Activated T-helper 2 cell treated with anti-CD3 and anti-CD28 coated beads, Interferon-gamma antibody, Interleukin-2, Interleukin-4, amounts not matched to agents 10 μg/mL and 5 μg/mL and 100 μg/mL, durations not matched to agents 14 hours and 24 hours and 36 hours (primary cell): Measurements from ENCODE around the gene TRIM26. TPM values are rescaled to one million over a fixed set of nuclear protein-coding genes. Genes with fewer than 3 reads are reported as not detected.
A peak's percentile ranks its signal among the peaks of the same experiment; 100 is the strongest.

Experiments used
- DNase-seq: peaks from one replicate; pipeline ENCODE4 v3.0.0; 2021; ENCODE audit warnings: low spot score
- H3K27ac Mint-ChIP-seq: one replicate; pipeline ENCODE4 v1.8.0; 2021; ENCODE audit warnings: mixed read lengths
- H3K27me3 Mint-ChIP-seq: one replicate; pipeline ENCODE4 v1.8.0; 2021; ENCODE audit warnings: low read depth, mixed read lengths
- H3K36me3 Mint-ChIP-seq: one replicate; pipeline ENCODE4 v1.8.0; 2021; ENCODE audit warnings: low read depth, mixed read lengths
- H3K4me1 Mint-ChIP-seq: one replicate; pipeline ENCODE4 v1.8.0; 2021; ENCODE audit warnings: low read depth, mixed read lengths
- H3K4me3 Mint-ChIP-seq: one replicate; pipeline ENCODE4 v1.8.0; 2021; ENCODE audit warnings: low read depth, mild to moderate bottlenecking, moderate library complexity, mixed read lengths
- H3K9me3 Mint-ChIP-seq: one replicate; pipeline ENCODE4 v1.8.0; 2021; ENCODE audit warnings: mixed read lengths
- intact Hi-C: fragments of 100-400 bp; cut with micrococcal nuclease; formaldehyde crosslinking; loops from one replicate; pipeline ENCODE4 v1.15.1; 2023
- total RNA-seq: library from RNA; stranded (reverse); gene quantifications from 2 replicates; pipeline ENCODE4 v1.2.3, GENCODE V29; 2022

Gene TRIM26
- total RNA-seq, 1 donor from 2014 or later, result 51.5 TPM

DNA sequence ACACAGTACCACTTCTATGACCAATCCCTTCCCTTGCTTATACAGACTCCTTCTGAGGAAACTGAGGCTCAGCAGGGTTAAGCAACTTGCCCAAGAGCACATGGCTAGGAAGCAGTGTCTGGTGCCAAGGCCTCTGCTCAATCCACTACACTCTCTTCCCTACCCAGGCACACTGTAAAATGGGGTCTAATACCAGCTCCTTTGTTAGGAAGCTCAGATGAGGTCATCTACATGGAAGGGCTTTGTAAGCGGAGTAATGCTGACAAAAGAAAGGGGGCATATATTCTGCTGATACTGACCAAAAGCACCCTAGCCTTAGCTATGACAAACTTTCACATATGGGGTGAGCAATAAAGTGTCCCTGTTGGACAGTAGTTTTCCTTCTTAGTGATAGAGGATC is 9.1 kb downstream of the TRIM26 start:
- intact Hi-C loops, result no loop called here
- no peaks in the 10 kb centered on the region for H3K27me3 Mint-ChIP-seq
- H3K27ac Mint-ChIP-seq, result no peak overlapping the region
- H3K4me3 Mint-ChIP-seq, result no peak overlapping the region
- H3K36me3 Mint-ChIP-seq, result peaks cover 54% of the 10 kb centered on the region
- H3K4me1 Mint-ChIP-seq, result peaks cover 35% of the 10 kb centered on the region
- DNase-seq, result no peak
- H3K9me3 Mint-ChIP-seq, result no peaks in the 10 kb centered on the region

DNA sequence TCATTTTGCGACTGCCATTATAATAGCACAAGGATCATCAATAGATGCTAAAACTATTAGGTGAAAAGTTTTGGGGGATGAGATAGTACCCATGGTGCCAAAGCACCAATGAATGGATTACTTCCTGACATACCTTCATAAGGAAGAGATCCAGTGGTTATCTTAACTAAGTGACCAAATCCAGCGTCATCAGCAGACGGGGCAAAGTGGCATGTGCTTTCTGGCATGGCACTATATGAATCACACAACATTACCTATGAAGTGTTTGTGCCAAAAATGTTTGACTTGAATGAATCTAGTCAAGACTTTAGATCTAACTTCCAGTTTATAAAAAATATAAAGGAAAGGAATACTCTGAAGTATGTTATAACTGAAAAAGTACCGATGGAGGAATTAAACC is 10.8 kb downstream of the TRIM26 start:
- no peak for DNase-seq
- peaks cover 20% of the 10 kb centered on the region for H3K4me1 Mint-ChIP-seq
- no peak overlapping the region for H3K4me3 Mint-ChIP-seq
- peaks cover 54% of the 10 kb centered on the region for H3K36me3 Mint-ChIP-seq
- H3K9me3 Mint-ChIP-seq, result no peaks in the 10 kb centered on the region
- intact Hi-C loops, result no loop called here
- H3K27me3 Mint-ChIP-seq, result no peaks in the 10 kb centered on the region
- H3K27ac Mint-ChIP-seq, result no peak overlapping the region

DNA sequence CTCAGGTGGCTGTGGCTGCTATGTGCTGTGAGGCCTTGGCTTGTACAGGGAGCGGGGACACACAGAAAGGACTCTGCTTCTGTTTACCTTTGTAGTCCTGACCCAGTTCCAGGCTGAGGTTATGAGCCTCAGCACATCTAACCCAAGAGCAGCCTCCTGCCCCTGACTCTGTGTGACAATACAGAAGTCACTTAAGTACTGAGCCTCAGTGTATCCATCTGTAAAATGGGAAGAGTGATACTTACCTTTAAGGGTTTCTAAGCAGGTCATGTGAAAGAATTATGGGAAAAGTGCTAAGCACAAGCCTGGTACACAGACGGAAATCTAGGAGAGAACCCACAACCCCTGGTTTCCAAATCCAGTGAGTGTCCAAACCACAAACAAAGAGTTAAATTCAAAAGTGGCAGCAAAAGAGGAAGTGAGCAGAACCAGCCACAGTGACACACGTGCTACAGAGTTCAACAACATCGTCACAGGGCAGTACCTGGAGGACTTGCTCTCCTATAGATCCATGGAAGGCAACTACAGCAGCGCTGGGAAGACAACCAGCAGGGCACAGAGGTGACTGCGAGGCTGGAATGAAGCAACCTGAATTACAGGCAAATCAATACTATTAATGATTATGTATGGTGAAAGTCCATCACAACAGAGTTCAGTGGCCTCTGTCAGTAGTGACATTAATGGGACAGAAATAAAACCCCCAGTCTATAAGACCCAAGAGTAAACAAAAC is 12.5 kb downstream of the TRIM26 start:
- no peak for DNase-seq
- Mint-ChIP-seq H3K4me1 (peaks cover 17% of the 10 kb centered on the region), H3K27me3 (no peaks in the 10 kb centered on the region), H3K36me3 (peaks cover 61% of the 10 kb centered on the region), H3K9me3 (no peaks in the 10 kb centered on the region), H3K4me3 (no peak overlapping the region), H3K27ac (peak overlapping the region; percentile 46)
- intact Hi-C loops, result no loop called here

DNA sequence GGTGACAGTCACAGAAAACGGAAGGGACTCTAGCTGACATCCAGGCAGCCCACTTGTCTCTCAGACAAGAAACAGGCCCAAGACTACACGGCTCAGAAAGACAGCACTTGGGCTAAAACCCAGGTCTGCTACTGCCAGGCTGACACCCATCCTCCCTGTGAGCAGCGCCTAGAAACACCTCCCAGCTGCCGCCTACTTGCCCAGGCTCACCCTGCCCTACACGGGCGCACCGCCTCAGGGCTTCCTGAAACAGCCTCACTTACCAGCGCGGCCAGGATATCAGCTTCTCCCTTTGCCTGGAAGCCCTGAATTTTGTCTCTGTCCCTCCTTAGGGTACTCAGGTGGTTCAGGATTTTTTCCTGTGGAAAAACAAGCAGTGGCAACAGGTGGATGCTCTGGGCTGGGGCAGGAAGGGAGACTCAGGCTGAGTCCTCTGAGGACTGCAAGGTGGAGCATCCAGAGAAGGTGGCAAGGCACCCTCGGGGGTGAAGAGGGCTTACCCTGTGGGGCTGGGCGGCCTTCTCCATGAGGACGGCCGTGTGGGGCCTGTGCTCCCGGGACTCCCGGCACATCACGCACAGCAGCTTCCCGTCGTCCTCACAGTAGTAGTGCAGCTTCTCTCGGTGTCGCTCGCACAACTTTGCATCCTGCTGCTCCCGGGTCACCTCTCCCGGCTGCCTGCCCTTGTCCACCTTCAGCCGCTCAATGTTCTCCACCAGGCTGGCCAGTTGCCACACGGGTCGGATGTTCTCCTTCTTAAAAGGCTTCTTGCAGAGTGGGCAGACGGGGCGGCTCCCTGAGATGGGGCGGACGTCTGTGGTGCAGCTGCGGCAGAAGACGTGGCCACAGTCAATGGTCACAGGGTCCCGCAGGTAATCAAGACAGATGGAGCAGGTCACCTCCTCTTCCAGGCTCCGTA is 14.8 kb downstream of the TRIM26 start:
- intact Hi-C loops, result no loop called here
- Mint-ChIP-seq H3K4me1 (peaks cover 12% of the 10 kb centered on the region), H3K9me3 (no peaks in the 10 kb centered on the region), H3K4me3 (no peak overlapping the region), H3K36me3 (peaks cover 72% of the 10 kb centered on the region), H3K27me3 (no peaks in the 10 kb centered on the region), H3K27ac (no peak overlapping the region)
- DNase-seq, result no peak

DNA sequence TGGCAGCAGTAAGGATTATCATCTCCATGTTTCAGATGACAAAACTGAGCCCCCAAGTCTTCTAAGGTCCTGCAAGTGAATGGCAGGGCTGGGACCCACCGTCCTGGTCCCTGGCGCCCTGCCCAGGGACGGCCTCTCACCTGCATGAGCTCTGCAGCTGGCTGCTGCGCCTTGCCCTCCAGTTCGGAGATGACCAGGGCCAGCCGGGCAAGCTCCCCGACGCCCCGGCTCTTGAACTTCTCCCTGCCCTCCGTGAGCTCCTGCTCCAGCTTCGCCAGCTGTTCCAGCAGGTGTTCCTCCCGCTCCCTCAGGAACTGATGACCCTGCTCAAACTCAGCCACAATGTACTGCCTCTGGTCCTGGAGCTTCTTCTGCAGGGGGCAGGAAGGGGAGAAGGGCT is 16.8 kb downstream of the TRIM26 start:
- no peaks in the 10 kb centered on the region for H3K9me3 Mint-ChIP-seq
- H3K4me1 Mint-ChIP-seq, result peaks cover 4% of the 10 kb centered on the region
- DNase-seq, result no peak
- peaks cover 76% of the 10 kb centered on the region for H3K36me3 Mint-ChIP-seq
- H3K4me3 Mint-ChIP-seq, result no peak overlapping the region
- no peak overlapping the region for H3K27ac Mint-ChIP-seq
- intact Hi-C loops, result no loop called here
- no peaks in the 10 kb centered on the region for H3K27me3 Mint-ChIP-seq

DNA sequence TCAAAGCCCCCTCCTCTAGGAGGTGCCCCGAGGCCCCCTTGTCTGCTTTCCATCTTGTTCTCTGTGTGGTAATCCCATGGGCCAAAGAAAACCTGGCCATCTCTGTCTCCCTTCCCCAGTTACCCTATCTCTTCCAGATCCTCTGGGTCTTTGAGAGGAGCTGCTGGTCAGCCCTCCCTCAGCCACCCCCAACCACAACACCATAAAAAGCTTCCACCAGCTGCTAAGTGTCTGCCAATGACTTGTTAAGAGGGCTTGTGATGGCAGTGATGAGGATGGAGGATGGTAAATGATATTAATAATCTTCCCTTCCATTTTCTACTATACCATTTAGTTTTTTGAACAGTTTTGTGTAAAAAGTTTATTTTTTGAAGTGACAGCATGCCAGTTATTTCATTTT is 17.3 kb downstream of the TRIM26 start:
- no peak overlapping the region for H3K4me3 Mint-ChIP-seq
- H3K36me3 Mint-ChIP-seq, result peaks cover 77% of the 10 kb centered on the region

DNA sequence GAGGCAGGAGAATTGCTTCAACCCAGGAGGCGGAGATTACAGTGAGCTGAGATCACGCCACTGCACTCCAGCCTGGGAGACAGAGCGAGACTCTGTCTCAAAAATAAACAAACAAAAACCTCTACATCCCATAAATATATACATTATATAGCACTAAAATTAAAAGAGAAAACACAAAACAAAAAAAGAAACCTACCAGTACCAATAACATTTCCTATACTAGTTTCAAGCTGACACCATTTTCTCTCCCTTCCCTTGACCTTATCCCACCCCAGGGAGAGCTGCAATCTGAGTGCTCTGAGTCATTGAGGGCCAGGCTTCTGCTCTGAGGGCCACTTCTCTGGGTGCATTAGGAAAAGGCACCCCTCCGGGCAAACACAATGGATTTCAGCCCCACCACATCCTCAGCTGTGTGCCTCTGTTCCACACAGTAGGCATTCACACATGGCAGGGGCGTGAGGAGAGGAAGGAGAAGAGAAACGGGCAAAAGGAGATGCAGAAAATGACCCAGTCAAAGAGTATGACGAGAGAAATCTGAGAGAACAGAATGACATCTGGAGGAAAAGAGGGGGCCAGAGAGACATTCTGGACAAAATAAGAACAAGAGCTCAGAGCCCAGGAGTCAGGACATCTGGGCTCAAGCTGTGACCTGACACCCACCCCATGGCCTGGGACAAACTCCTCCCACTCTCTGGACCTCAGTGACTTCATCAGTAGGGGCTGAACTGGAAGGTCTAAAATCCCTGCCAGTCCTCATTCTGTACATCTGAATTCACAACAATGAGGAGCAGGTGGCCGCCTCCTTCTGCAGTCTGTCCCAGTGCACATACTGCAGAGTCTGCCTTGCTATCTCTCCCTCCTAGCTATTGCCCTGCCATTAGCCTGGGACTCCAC is 18.2 kb downstream of the TRIM26 start:
- Mint-ChIP-seq H3K4me1 (no peaks in the 10 kb centered on the region), H3K27ac (no peak overlapping the region), H3K9me3 (no peaks in the 10 kb centered on the region), H3K27me3 (no peaks in the 10 kb centered on the region), H3K4me3 (no peak overlapping the region), H3K36me3 (peaks cover 79% of the 10 kb centered on the region)
- DNase-seq, result no peak
- intact Hi-C loops, result no loop called here

More for the DNA sequence above, 17.3 kb downstream of the TRIM26 start:
- no peak overlapping the region for H3K27ac Mint-ChIP-seq
- no peaks in the 10 kb centered on the region for H3K9me3 Mint-ChIP-seq
- intact Hi-C loops, result no loop called here
- no peak for DNase-seq
- H3K4me1 Mint-ChIP-seq, result peaks cover 4% of the 10 kb centered on the region
- no peaks in the 10 kb centered on the region for H3K27me3 Mint-ChIP-seq

DNA sequence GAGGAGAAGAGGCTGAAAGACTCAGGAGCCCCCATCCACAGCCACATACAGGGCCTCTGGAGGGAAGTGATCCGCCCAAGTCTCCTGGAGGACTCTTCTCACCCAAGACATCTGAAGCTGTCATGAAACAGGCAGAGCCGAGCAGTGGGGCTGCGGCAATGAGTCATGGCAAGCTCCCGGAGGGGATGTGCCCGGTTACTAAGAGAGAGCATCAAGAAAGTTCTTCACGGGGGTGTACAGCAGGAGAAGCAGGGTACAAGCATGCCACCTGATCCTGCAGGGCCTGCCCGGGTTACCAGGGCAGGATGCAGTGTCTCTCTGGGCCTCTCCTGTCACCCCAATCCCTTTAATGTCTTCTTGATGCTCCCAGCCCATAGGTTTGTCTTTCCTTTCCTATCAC is 21.1 kb downstream of the TRIM26 start:
- Mint-ChIP-seq H3K9me3 (no peaks in the 10 kb centered on the region), H3K27ac (no peak overlapping the region), H3K4me1 (no peaks in the 10 kb centered on the region), H3K27me3 (no peaks in the 10 kb centered on the region), H3K36me3 (peaks cover 80% of the 10 kb centered on the region), H3K4me3 (no peak overlapping the region)
- intact Hi-C loops, result no loop called here
- no peak for DNase-seq

DNA sequence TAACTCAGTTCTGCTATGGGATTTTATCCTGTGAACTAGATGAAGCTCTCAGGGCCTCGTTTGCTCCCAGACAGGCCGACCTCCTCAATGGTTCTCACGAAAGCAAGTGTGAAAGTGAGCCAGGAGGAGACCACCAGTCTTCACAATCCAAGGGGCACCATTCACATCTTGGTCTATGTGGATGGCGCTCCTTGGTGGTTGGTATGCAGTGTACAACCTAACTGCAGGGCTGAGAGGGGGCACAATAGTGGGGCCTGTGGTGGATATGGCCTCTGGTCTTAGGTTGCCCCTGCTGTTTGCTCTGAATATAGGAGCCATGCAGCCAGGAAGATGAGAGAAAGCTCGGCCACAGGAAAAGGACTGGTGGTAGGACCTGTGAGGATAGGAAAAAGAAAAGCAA is 24.7 kb downstream of the TRIM26 start:
- H3K9me3 Mint-ChIP-seq, result no peaks in the 10 kb centered on the region
- DNase-seq, result no peak
- H3K4me3 Mint-ChIP-seq, result no peak overlapping the region
- H3K36me3 Mint-ChIP-seq, result peaks cover 75% of the 10 kb centered on the region
- no peaks in the 10 kb centered on the region for H3K27me3 Mint-ChIP-seq
- no peaks in the 10 kb centered on the region for H3K4me1 Mint-ChIP-seq
- peak overlapping the region; percentile 11 for H3K27ac Mint-ChIP-seq
- intact Hi-C loops, result no loop called here

DNA sequence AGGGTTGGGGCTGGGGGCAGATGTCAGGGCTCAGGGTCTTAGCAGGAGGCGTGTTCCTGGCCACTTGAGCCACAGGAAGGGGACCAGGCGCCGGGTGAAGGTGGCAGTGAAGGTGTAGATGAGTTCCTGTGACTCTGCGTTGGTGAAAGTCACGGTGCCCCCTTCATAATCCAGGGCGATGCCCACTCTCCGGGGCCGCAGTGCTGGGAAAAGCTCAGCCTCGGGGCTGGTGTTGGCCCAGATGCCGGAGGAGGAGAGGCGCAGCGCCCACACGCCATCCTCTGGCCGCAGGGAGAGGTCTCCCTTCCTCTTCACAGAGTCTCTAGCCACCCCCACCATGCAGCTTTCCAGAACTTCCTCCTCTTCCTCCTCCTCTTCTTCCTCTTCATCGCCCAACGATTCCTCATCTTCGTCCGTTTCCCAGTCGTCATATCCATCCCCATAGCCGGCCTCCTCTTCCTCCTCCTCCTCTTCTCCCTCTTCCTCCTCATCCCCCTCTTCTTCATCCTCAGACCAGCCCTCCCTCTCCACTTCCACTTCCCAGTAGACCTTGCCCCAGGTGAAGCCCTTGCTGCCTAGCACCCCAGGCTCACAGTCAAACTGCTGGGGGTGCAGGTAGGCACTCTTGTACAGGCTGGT is 27.2 kb downstream of the TRIM26 start:
- Mint-ChIP-seq H3K27me3 (no peaks in the 10 kb centered on the region), H3K4me3 (no peak overlapping the region), H3K36me3 (peaks cover 56% of the 10 kb centered on the region), H3K9me3 (peaks cover 6% of the 10 kb centered on the region), H3K4me1 (no peaks in the 10 kb centered on the region), H3K27ac (no peak overlapping the region)
- intact Hi-C loops, result no loop called here
- DNase-seq, result no peak

DNA sequence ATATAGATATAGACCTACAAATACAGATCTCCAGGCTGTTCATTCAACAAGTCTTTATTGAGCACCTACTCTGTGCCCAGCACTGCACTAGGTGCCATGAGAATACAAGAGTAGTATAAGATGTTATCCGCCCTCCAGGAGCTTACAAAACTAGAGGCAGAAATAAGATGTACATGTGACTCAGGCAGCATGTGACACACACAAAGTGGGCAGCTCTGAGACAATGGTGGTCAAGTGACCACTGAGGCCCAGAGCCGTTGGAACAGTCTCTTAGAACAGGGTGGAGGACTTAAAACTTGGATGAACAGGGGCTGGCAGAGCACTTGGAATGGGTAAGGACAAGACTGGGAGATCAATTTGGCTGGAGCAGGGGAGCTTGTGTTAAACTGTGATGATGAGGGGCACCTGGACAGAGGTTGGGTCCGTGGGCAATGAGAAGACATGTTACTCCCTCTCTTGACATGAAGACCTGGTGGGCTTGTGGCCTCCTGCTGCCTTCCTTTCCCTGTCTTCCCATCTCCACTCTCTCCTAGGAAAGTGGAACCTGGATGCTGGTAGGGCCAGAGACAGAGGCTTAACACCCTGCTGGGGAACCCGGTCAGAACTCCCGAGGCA is 28.7 kb downstream of the TRIM26 start:
- Mint-ChIP-seq H3K4me1 (no peaks in the 10 kb centered on the region), H3K9me3 (peaks cover 15% of the 10 kb centered on the region), H3K36me3 (peaks cover 42% of the 10 kb centered on the region), H3K4me3 (no peak overlapping the region), H3K27me3 (peaks cover under 1% of the 10 kb centered on the region), H3K27ac (no peak overlapping the region)
- intact Hi-C loops, result no loop called here
- no peak for DNase-seq

DNA sequence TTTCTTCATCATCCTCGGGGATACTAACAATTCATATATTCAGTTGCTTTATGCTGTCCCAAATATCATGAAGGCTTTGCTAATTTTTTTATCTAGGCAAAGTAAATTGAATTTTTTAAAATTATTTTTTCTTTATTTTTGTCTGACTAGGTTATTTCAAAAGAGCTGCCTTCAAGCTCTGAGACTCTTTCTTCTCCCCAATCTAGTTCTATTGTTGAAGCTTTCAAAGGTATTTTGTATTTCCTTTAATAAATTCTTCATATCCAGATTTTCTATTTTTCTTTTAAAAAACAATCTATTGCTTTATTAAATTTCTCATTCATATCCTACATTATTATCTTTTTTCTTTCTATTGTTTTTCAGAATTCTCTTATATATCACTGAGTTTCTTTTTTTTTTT is 33.1 kb downstream of the TRIM26 start:
- Mint-ChIP-seq H3K4me1 (peaks cover 6% of the 10 kb centered on the region), H3K27me3 (peaks cover 35% of the 10 kb centered on the region), H3K36me3 (peaks cover 8% of the 10 kb centered on the region), H3K27ac (no peak overlapping the region), H3K4me3 (no peak overlapping the region), H3K9me3 (peaks cover 23% of the 10 kb centered on the region)
- no peak for DNase-seq
- intact Hi-C loops, result no loop called here
